GM18858 (cell line): ENCODE data around the gene PRUNE2.
"Not testable (repeated sequence)": the region's sequence is repeated elsewhere in the genome, so short reads cannot be mapped to it uniquely, and the experiment has no call there.

ENCODE experiments used
- ATAC-seq: cut with Tn5 transposase; IDR thresholded peaks from one replicate; pipeline ENCODE4 v1.9.1; 2021; ENCODE audit not compliant: unreplicated experiment

Gene PRUNE2

GRCh38 chr9:76799473-76799872 is 106.4 kb downstream of the PRUNE2 start:
- ATAC-seq: no peak

GRCh38 chr9:76798527-76798926 is 107.4 kb downstream of the PRUNE2 start:
- no peak for ATAC-seq

- ATAC-seq: no peak
Observed at GRCh38 chr9:76796296-76796695, 109.6 kb downstream of the PRUNE2 start.

GRCh38 chr9:76793784-76794431 is 112.0 kb downstream of the PRUNE2 start:
- no peak for ATAC-seq

GRCh38 chr9:76789840-76790239 is 116.1 kb downstream of the PRUNE2 start:
- ATAC-seq: no peak

- no peak for ATAC-seq
Observed at GRCh38 chr9:76787677-76788076, 118.2 kb downstream of the PRUNE2 start.

DNA sequence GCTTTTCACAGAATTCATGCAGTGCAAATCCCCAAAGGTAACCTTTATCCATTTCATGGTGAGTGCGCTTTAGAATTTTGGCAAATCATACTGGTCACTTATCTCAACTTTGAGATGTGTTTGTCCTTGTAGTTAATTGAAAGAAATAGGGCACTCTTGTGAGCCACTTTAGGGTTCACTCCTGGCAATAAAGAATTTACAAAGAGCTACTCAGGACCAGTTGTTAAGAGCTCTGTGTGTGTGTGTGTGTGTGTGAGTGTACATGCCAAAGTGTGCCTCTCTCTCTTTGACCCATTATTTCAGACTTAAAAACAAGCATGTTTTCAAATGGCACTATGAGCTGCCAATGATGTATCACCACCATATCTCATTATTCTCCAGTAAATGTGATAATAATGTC is 120.4 kb downstream of the PRUNE2 start:
- no peak for ATAC-seq

GRCh38 chr9:76784881-76785280 is 121.0 kb downstream of the PRUNE2 start:
- ATAC-seq: no peak

DNA sequence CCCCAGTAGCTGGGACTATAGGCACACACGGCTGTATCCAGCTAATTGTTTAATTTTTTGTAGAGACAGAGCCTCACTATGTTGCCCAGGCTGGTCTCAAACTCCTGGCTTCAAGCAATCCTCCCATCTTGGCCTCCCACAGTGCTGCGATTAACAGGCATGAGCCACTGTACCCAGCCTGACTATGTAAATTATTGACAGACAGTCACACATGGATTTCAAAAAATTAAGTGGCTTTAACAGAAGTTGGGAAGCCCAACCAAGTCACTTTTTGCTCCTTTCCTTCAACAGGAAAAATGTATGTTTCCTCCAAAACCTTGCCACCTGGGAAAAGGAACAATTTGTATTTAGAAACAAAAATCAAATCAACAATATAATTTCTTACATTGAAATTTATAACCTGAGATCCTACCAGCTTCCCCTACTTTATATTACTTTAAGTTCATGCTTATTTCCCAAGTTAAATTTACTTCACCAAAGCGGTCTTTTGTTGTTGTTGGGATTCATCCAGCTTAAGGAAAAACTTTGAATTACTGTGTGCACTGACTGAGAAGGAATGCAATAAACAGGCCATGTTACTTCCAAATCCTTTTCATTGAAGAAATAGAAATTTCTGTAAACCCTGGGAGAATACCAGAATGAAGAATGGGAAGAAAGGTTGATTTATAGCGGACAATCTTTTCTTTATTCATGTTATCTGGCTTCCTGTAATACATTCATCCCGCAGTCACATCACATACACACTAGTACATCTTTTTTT is 133.0 kb downstream of the PRUNE2 start:
- no peak for ATAC-seq

DNA sequence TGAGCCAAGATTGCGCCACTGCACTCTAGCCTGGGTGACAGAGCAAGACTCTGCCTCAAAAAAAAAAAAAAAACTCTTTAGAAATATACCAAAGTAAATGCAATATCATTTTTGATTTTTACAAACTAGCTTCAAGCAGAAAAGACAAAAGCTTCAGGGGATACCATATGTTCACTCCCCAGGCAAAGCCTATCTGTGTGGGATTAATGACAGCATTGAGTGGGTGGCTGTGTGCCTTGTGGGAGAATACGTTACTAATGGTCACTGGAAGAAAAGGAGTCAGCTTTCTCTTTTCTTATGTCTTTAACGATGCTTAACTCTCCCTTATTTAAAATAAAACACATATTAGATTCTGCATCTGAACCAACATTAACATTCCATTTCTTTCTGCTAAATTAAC is 139.8 kb downstream of the PRUNE2 start:
- ATAC-seq: no peak

- ATAC-seq: no peak
Observed at GRCh38 chr9:76764138-76764537, 141.8 kb downstream of the PRUNE2 start, which contains the start of gene PCA3. Gene PCA3, plus strand, starts transcription at chr9:76764438.

DNA sequence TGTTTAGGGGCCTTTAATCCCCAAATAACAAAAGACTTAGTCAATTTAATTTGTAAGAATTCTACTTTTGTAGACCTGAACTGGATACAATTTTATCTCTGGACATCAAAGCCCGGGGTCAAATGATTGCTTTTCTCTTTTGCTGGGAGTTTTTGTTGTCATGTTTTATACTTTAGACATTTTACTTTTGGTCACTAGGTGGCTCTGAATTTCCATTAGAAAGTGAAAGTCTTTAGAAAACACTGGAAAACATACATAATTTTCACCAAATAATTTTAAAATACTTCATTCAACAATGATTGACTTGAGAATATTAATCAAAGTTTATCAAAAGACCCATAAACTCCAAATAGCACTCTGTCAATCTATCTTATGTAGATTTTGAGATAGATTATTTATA is 144.5 kb downstream of the PRUNE2 start:
- ATAC-seq: no peak

DNA sequence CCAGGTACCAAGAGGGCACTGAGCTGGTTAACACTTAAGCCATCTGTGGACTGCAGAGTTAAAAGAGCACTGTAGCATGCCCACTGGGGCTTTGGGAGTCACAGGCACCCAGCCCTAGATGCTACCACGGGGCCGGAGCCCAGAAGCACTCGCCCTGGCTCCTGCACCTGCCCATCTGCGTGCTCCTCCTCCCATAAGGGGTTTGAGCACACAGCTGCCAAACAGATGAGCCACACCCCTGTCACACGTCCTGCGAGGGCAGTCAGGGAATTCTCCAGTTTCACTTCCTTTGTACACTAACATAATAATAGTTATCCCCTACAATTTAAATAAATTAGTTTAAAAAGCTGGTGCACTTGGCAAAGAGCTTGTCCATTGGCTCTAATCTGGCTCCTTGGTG is 146.2 kb downstream of the PRUNE2 start:
- no peak for ATAC-seq

DNA sequence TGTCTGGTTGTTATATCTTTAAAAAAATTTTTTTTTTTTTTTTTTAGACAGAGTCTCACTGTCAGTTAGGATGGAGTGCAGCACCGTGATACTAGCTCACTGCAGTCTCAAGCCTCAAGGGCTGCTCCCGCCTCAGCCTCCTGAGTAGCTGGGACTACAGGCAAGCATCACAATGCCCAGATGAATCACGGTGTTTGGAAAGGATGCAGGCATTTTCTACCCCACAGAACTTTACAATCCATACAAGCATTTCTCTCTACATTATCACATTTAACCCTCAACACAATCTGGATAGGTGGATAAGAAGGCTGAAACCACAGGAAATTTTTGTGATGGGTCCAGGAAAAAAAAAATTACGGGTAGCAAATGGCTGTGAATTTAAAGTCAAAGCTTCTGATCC is 147.4 kb downstream of the PRUNE2 start:
- ATAC-seq: no peak

DNA sequence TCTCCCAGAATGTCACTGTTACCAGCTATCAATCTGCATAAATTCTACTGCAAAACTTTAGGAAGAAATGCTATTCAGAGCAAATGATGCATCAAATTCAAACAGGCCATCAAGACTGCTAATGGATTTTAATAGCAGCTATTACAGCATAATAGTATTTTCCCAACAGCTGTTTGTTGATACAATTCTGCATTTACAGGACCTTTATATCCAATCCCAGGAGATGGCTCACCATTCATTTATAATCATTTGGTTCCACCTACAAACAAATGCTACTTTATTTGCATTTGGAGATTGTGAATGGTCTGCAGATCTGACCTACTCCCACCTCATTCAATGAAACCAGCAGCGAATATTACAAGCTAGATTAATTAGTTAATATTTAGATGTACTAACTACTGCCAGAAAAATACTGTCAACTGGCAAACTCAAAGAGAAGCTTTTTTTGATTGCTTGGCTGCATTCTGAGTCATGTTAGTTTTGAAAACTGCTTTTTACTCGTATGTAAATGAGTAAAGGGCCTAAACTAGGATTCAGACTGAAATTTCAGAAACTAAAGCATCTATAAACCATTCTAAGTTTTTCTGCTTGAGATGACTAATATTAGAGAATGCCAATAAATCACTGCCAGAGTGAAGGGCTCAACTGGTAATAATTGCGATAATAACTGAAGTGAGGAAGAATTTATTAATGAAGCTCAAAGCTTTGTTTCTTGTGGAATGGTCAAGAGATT is 148.8 kb downstream of the PRUNE2 start:
- ATAC-seq: no peak

DNA sequence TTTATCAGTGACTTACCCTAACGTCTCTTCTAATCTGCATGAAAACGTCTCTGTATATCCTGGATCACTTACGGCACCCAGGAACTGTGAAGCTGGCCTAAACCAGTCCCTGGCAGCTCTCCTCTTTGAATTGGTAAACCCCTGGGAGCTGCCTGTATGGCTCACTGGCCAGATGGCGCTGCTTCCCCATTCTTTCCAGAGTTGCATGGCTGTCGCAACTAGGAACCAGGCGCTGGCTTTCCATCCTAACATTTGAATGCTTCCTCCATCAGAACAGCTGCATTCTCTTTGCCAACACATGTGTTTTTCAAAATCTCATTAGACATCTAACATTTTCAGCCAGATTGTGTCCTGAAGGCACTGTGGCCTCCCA is 149.7 kb downstream of the PRUNE2 start:
- no peak for ATAC-seq

- ATAC-seq: no peak
Observed at GRCh38 chr9:76751001-76751400, 154.9 kb downstream of the PRUNE2 start.

- no peak for ATAC-seq
Observed at GRCh38 chr9:76744336-76744735, 161.6 kb downstream of the PRUNE2 start.

DNA sequence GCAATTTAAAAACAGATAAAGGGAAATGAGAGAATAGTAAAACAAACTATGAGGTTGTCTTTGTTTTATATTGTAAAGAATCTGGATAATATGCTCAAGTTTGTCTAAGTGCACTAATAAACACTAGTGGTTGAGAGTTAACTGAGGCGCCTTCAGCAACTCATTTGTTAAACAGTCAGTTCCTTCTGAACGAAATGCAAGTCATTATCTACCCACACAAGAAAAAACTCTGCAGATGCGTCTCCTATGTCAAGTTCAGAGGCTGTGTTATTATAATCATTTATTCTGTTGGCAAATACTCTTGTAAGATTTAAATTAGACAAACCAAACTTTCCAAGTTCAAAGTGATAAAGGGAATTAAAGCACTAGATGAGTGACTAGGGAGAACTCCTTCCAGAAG is 162.0 kb downstream of the PRUNE2 start:
- ATAC-seq: no peak

- ATAC-seq: not testable (repeated sequence)
Observed at GRCh38 chr9:76742890-76743289, 163.0 kb downstream of the PRUNE2 start.

DNA sequence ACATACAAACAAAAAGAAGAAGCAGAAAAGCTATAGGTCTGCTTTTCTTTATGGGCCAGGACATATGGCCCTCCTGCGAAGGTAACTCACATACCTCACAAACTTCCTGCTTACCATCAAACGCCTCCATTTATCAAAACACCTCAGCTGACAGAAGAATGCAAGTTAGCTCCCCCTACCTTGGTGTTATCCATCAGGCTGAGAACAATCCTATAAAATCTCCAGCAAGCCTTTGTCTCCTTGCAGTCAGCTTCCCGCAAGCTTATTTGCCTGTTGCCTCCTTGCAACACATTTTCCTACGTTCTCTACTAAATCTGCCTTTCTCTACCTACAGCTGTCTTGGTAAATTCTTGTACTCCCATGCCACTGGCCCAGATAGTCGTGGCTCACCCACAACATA is 164.4 kb downstream of the PRUNE2 start:
- no peak for ATAC-seq

GRCh38 chr9:76738402-76738801 is 167.5 kb downstream of the PRUNE2 start:
- ATAC-seq: no peak
